CD4-positive, alpha-beta T cell (primary cell): Measurements from ENCODE around the gene PSMA5. TPM values are rescaled to one million over a fixed set of nuclear protein-coding genes. Genes with fewer than 3 reads are reported as not detected.

ENCODE experiments used
- ATAC-seq: fragments of 200-7000 bp; cut with Tn5 transposase; one replicate; pipeline ENCODE4 v1.10.0; 2022; ENCODE audit warnings: mild to moderate bottlenecking; ENCODE audit not compliant: poor library complexity
- CTCF ChIA-PET: fragments of 350-600 bp; sonication (Branson Sonifier 250); formaldehyde crosslinking; loops from one replicate; lab custom pipeline; 2021; ENCODE audit warnings: antibody characterized with exemption, inconsistent platforms; lab: Charles Lee
- POLR2A ChIA-PET: fragments of 350-600 bp; sonication (Branson Sonifier 250); formaldehyde crosslinking; loops from one replicate; lab custom pipeline; 2021; ENCODE audit warnings: antibody characterized with exemption, inconsistent platforms; lab: Charles Lee
- DNase-seq, 14 experiments: peaks; one replicate each; pipeline ENCODE4 v3.0.0-alpha.2; 2013 to 2020; ENCODE audit warnings: mixed read lengths in 2 of 14
- H3K27ac ChIP-seq, 2 donors: one replicate each; pipeline versions ENCODE4 v1.5.1 to v1.7.0; 2013; ENCODE audit warnings: low read length in 2 of 2, low read depth in 1 of 2, mild to moderate bottlenecking in 1 of 2
- H3K27me3 ChIP-seq, 2 experiments: 1 replicate in 1 of 2; 2 replicates in 1 of 2; pipeline versions ENCODE4 v1.6.1 to v1.7.0; 2013; ENCODE audit warnings: low read length in 2 of 2, control low read depth in 1 of 2, mild to moderate bottlenecking in 1 of 2, moderate library complexity in 1 of 2; ENCODE audit not compliant: insufficient read depth in 2 of 2, control insufficient read depth in 1 of 2
- H3K36me3 ChIP-seq: one replicate; pipeline ENCODE4 v1.6.1; 2013; ENCODE audit warnings: low read length, control low read depth; ENCODE audit not compliant: insufficient read depth
- H3K4me1 ChIP-seq: one replicate; pipeline ENCODE4 v1.6.1; 2013; ENCODE audit warnings: low read length, control low read depth; ENCODE audit not compliant: insufficient read depth
- H3K4me3 ChIP-seq: one replicate; pipeline ENCODE4 v1.5.1; 2013; ENCODE audit warnings: mild to moderate bottlenecking, low read length, moderate library complexity
- H3K9me3 ChIP-seq, 2 experiments: 1 replicate in 1 of 2; 2 replicates in 1 of 2; pipeline versions ENCODE4 v1.6.1 to v1.7.0; 2013; ENCODE audit warnings: low read length in 2 of 2, mild to moderate bottlenecking in 2 of 2, control low read depth in 1 of 2, moderate library complexity in 1 of 2; ENCODE audit not compliant: control insufficient read depth in 1 of 2, insufficient read depth in 1 of 2
- H3K27ac Mint-ChIP-seq: one replicate; pipeline ENCODE4 v1.8.0; 2020; ENCODE audit warnings: mixed read lengths
- H3K27me3 Mint-ChIP-seq: one replicate; pipeline ENCODE4 v1.8.0; 2021; ENCODE audit warnings: mixed read lengths
- H3K36me3 Mint-ChIP-seq: one replicate; pipeline ENCODE4 v1.8.0; 2021; ENCODE audit warnings: low read depth, mixed read lengths
- H3K4me1 Mint-ChIP-seq: one replicate; pipeline ENCODE4 v1.8.0; 2021; ENCODE audit warnings: low read depth, mixed read lengths
- H3K4me3 Mint-ChIP-seq: one replicate; pipeline ENCODE4 v1.8.0; 2020; ENCODE audit warnings: mild to moderate bottlenecking, mixed read lengths
- H3K9me3 Mint-ChIP-seq: one replicate; pipeline ENCODE4 v1.8.0; 2020; ENCODE audit warnings: mixed read lengths
- CTCF ChIP-seq: fragments of 200-600 bp; IDR thresholded peaks from one replicate; pipeline ENCODE4 v1.8.0; 2022; ENCODE audit warnings: antibody characterized with exemption, mild to moderate bottlenecking
- intact Hi-C, 2 experiments: fragments of 100-400 bp; cut with DNase I in 1 of 2; cut with micrococcal nuclease in 1 of 2; formaldehyde crosslinking; loops; one replicate each; pipeline versions ENCODE4 v1.15.1 to v1.9.0; 2023 to 2025; cut with DNase I, micrococcal nuclease
- total RNA-seq, 174 experiments: library from RNA in 2 of 174; stranded (reverse) in 2 of 174; gene quantifications; one replicate each; pipeline ENCODE4 v1.2.3 and lab custom pipeline; 2021 to 2026

PSMA5 gene
- total RNA-seq, 2 experiments from 2014 or later = 29.8 to 33.8 TPM

DNA sequence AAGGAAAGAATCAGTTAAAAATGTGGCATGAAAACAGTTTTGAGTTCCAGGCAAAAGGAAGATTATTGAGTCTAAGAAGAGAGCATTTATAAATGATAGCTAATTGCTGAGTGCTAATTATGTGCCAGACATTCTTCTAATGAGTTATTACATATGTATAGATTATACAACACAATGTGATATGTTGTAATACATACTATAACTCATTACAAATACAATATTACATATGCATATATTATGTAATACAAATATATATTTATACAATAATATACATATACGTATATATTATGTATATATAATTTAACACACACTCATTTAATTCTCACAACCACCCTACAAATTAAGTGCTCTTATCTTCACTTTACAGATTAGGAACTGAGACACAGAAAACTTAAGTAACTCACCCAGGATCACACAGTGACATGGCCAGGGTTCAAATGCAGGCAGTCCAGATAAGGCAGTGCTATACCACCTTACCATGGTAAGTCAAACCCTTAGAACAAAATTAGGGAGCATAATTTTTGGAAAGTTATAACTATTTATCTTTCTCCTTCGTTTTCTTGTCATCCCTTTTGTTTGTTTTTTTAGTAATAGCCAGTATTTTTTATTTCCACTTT lies 32.5 kb downstream of the PSMA5 start:
- H3K27ac Mint-ChIP-seq = no peak overlapping the region
- Histone ChIP-seq H3K9me3 (peaks cover 0 to 3% of the 10 kb centered on the region in 2 experiments), H3K27me3 (peaks cover 36 to 63% of the 10 kb centered on the region in 2 experiments), H3K36me3 (no peaks in the 10 kb centered on the region), H3K4me3 (no peak overlapping the region), H3K27ac (no peak overlapping the region), H3K4me1 (peaks cover 16% of the 10 kb centered on the region)
- intact Hi-C loops = no loop called here
- DNase-seq (no peak), ATAC-seq (no peak)
- peaks cover 10% of the 10 kb centered on the region for H3K4me1 Mint-ChIP-seq
- H3K4me3 Mint-ChIP-seq = no peak overlapping the region
- no peaks in the 10 kb centered on the region for H3K9me3 Mint-ChIP-seq
- TF ChIP-seq CTCF = no peak
- peaks cover 75% of the 10 kb centered on the region for H3K27me3 Mint-ChIP-seq
- CTCF ChIA-PET = no interaction called here
- H3K36me3 Mint-ChIP-seq = no peaks in the 10 kb centered on the region
- POLR2A ChIA-PET = no interaction called here

- no peak overlapping the region for H3K27ac Mint-ChIP-seq
- Histone ChIP-seq H3K4me3 (no peak overlapping the region), H3K9me3 (peaks cover 0 to 1% of the 10 kb centered on the region in 2 experiments), H3K36me3 (no peaks in the 10 kb centered on the region), H3K27ac (no peak overlapping the region), H3K4me1 (peaks cover 12% of the 10 kb centered on the region), H3K27me3 (peaks cover 30 to 58% of the 10 kb centered on the region in 2 experiments)
- H3K27me3 Mint-ChIP-seq = peaks cover 77% of the 10 kb centered on the region
- H3K9me3 Mint-ChIP-seq = no peaks in the 10 kb centered on the region
- H3K36me3 Mint-ChIP-seq = no peaks in the 10 kb centered on the region
- ChIA-PET CTCF (no interaction called here), POLR2A (no interaction called here)
- peaks cover 10% of the 10 kb centered on the region for H3K4me1 Mint-ChIP-seq
- DNase-seq = no peak
- TF ChIP-seq CTCF = no peak
- H3K4me3 Mint-ChIP-seq = no peak overlapping the region
- ATAC-seq = no peak
- intact Hi-C loops = no loop called here
Observed at GRCh38 chr1:109392788-109393616, 33.2 kb downstream of the PSMA5 start.

- H3K27ac Mint-ChIP-seq = no peak overlapping the region
- H3K4me3 Mint-ChIP-seq = no peak overlapping the region
- H3K4me1 Mint-ChIP-seq = peaks cover 10% of the 10 kb centered on the region
- Histone ChIP-seq H3K4me3 (no peak overlapping the region), H3K4me1 (peaks cover 9% of the 10 kb centered on the region), H3K27me3 (peaks cover 28 to 56% of the 10 kb centered on the region in 2 experiments), H3K9me3 (no peaks in the 10 kb centered on the region), H3K27ac (no peak overlapping the region), H3K36me3 (no peaks in the 10 kb centered on the region)
- H3K9me3 Mint-ChIP-seq = no peaks in the 10 kb centered on the region
- ChIA-PET CTCF (no interaction called here), POLR2A (no interaction called here)
- TF ChIP-seq CTCF = no peak
- ATAC-seq (no peak), DNase-seq (no peak)
- intact Hi-C loops = no loop called here
- H3K36me3 Mint-ChIP-seq = no peaks in the 10 kb centered on the region
- peaks cover 77% of the 10 kb centered on the region for H3K27me3 Mint-ChIP-seq
Observed at GRCh38 chr1:109392037-109392787, 34.0 kb downstream of the PSMA5 start.
